ENCODE results near the gene TTLL9. TPM values are rescaled to one million over a fixed set of nuclear protein-coding genes. Genes with fewer than 3 reads are reported as not detected.

TTLL9 gene
- total and polyA plus RNA-seq, 8 donors = 0.14 to 1.4 (median 0.35) TPM; not detected in 1

DNA sequence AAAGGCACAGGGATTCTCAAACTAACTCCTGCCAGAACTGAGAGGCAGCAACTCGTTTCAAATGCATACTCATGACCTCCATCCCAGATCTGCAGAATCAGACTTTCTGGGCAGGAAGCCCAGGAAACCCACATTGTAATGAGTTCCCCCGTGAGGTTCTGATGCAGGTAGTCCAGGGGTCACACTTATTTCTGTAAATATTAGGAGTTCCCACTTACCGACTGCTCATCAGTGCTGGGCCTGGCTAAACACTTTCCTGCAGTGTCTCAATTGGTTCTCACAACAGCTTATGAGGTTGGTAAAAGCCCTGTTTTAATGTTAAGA lies 11.7 kb upstream of the TTLL9 start:
- 51% methylated on average over 3 of the region's 3 CpGs for WGBS, 2 donors
- Histone ChIP-seq H3K9me3 (no peaks in the 10 kb centered on the region), H3K4me3 (no peak overlapping the region), H3K4me1 (peaks cover 0 to 10% (median 7%) of the 10 kb centered on the region in 3 donors), H3K27ac (no peak overlapping the region), H3K27me3 (peaks cover 0 to 2% (median 0%) of the 10 kb centered on the region in 4 donors), H3K36me3 (no peaks in the 10 kb centered on the region)
- ATAC-seq (no peak), FAIRE-seq (no peak), DNase-seq (no peak)
- TF ChIP-seq, protein P1, sequence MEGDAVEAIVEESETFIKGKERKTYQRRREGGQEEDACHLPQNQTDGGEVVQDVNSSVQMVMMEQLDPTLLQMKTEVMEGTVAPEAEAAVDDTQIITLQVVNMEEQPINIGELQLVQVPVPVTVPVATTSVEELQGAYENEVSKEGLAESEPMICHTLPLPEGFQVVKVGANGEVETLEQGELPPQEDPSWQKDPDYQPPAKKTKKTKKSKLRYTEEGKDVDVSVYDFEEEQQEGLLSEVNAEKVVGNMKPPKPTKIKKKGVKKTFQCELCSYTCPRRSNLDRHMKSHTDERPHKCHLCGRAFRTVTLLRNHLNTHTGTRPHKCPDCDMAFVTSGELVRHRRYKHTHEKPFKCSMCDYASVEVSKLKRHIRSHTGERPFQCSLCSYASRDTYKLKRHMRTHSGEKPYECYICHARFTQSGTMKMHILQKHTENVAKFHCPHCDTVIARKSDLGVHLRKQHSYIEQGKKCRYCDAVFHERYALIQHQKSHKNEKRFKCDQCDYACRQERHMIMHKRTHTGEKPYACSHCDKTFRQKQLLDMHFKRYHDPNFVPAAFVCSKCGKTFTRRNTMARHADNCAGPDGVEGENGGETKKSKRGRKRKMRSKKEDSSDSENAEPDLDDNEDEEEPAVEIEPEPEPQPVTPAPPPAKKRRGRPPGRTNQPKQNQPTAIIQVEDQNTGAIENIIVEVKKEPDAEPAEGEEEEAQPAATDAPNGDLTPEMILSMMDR (IDR thresholded peaks at IDR 0.05) = no peak
- intact Hi-C loops (cut with DNase I) = no loop called here

DNA sequence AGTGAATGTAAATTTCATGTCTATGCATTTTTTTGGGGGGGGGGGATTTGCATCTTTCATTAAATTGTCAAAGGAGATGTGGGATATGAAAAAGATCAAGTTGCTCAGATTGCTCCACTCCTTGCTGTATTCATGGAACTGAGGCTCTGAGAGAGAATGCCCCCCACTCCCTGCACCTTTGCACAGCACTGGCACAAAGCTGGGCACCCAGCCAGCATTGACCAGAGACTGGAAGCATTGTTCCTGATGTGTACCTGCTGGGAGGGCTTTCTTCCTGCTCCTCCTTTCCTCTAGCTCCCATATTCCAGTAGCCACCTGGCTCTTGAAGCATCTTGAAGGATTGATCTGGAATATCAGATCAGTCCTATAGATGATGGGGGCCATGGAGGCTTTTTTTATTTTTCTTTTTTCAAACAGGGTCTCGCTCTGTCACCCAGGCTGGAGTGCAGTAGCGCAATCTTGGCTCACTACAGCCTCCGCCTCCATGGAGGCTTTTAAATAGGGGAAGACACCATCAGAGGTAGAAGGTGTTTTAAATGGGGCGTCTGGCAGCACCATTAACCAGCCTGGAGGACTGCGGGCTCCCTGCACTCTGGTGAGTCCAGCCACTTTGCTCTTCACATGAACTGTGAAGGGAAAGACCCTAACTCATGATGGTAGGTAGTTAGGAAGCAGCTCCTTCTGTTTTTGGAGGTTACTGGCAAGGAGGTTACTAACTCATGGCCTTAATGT lies 11.0 kb upstream of the TTLL9 start:
- Histone ChIP-seq H3K27me3 (peaks cover 0 to 2% (median 0%) of the 10 kb centered on the region in 4 donors), H3K4me3 (no peak overlapping the region), H3K36me3 (no peaks in the 10 kb centered on the region), H3K4me1 (peaks cover 0 to 10% (median 7%) of the 10 kb centered on the region in 3 donors), H3K27ac (no peak overlapping the region), H3K9me3 (no peaks in the 10 kb centered on the region)
- TF ChIP-seq, protein P1 (IDR thresholded peaks at IDR 0.05) = no peak
- WGBS, 2 donors = 81% methylated on average over 5 of the region's 5 CpGs
- no peak for ATAC-seq
- DNase-seq = no peak
- no peak for FAIRE-seq
- intact Hi-C loops (cut with DNase I) = no loop called here

- intact Hi-C loops (cut with DNase I) = no loop called here
- Histone ChIP-seq H3K27me3 (peaks cover 0 to 2% (median 0%) of the 10 kb centered on the region in 4 donors), H3K27ac (no peak overlapping the region), H3K4me3 (no peak overlapping the region), H3K4me1 (peaks cover 0 to 10% (median 7%) of the 10 kb centered on the region in 3 donors), H3K36me3 (no peaks in the 10 kb centered on the region), H3K9me3 (no peaks in the 10 kb centered on the region)
- ATAC-seq = no peak
- no peak for DNase-seq
- WGBS, 2 donors = 39 to 42% methylated on average over 7 of the region's 7 CpGs
- no peak for FAIRE-seq
- TF ChIP-seq, protein P1 (IDR thresholded peaks at IDR 0.05) = no peak
These were observed 10.4 kb upstream of the TTLL9 start for GRCh38 chr20:31859998-31860380.

DNA sequence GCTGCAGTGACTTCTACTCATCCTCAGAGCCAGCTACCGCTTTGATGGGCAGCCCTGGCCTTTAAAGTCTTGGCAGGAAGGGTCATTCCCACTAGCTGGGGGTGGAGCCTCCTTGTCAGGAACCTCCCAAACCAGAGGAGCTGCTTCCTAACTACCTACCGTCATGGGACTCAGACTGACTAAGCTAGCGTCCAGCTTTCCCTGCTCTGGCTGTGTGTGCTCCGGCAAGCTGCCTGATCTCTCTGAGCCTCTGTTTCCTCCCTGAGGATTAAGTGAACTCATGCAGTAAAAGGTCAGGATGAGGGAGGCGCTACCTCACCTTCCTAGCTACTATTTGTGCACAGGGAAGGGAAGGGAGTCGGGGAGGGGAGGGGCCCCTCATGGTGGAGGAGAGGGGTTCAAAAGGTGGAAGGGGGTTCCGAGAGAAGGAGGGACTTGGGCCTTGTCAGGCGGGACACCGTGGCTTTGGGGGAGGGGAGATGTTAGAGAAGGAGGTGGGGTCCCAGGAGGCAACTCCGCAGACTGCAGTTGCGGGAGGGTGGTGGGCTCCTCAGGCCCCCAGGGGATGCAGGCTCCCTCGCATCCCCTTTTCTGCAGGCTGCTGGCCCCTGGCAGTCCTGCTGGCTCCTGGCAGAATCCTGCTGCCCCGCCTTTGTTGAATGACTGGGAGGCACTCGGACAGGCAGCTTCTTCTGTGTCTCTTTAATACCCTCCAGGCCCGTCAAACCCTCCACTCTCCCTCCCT lies 9.9 kb upstream of the TTLL9 start:
- ATAC-seq (peak; percentile 52 to 78 (median 65)), DNase-seq (peak in 1 of 6 donors; percentile 42), FAIRE-seq (no peak)
- TF ChIP-seq, protein P1 (IDR thresholded peaks at IDR 0.05) = no peak
- Histone ChIP-seq H3K27ac (no peak overlapping the region), H3K9me3 (no peaks in the 10 kb centered on the region), H3K4me3 (peak overlapping the region in 2 of 4 donors; percentile 49 to 72), H3K27me3 (peaks cover 0 to 2% (median 0%) of the 10 kb centered on the region in 4 donors), H3K4me1 (peaks cover 0 to 10% (median 7%) of the 10 kb centered on the region in 3 donors), H3K36me3 (no peaks in the 10 kb centered on the region)
- intact Hi-C loops (cut with DNase I) = no loop called here
- WGBS, 2 donors = 9 to 13% methylated on average over 13 to 15 of the region's 15 CpGs

GRCh38 chr20:31861135-31861384 lies 9.4 kb upstream of the TTLL9 start:
- intact Hi-C loops (cut with DNase I) = no loop called here
- Histone ChIP-seq H3K4me3 (peak overlapping the region; percentile 7 to 72 (median 34)), H3K4me1 (peaks cover 0 to 10% (median 7%) of the 10 kb centered on the region in 3 donors), H3K27me3 (peaks cover 0 to 2% (median 0%) of the 10 kb centered on the region in 4 donors), H3K27ac (no peak overlapping the region), H3K9me3 (no peaks in the 10 kb centered on the region), H3K36me3 (no peaks in the 10 kb centered on the region)
- no peak for DNase-seq
- peak; percentile 55 to 66 (median 60) for ATAC-seq
- WGBS, 2 donors = 0% methylated on average over 17 to 20 of the region's 20 CpGs
- FAIRE-seq = no peak
- TF ChIP-seq, protein P1 (IDR thresholded peaks at IDR 0.05) = no peak
